GM10266 (cell line): ENCODE measurements around the gene SLC4A9.

Source experiments
- DNase-seq: peaks from one replicate; pipeline ENCODE4 v3.0.0; 2012; ENCODE audit errors: extremely low spot score
- TF ChIP-seq, protein P1 (sequence below): IDR thresholded peaks from 2 replicates; pipeline ENCODE4 v1.5.1; 2012; ENCODE audit warnings: mild to moderate bottlenecking, low read depth; ENCODE audit not compliant: control insufficient read depth, insufficient read depth; ENCODE audit errors: missing control alignments

Gene SLC4A9

DNA sequence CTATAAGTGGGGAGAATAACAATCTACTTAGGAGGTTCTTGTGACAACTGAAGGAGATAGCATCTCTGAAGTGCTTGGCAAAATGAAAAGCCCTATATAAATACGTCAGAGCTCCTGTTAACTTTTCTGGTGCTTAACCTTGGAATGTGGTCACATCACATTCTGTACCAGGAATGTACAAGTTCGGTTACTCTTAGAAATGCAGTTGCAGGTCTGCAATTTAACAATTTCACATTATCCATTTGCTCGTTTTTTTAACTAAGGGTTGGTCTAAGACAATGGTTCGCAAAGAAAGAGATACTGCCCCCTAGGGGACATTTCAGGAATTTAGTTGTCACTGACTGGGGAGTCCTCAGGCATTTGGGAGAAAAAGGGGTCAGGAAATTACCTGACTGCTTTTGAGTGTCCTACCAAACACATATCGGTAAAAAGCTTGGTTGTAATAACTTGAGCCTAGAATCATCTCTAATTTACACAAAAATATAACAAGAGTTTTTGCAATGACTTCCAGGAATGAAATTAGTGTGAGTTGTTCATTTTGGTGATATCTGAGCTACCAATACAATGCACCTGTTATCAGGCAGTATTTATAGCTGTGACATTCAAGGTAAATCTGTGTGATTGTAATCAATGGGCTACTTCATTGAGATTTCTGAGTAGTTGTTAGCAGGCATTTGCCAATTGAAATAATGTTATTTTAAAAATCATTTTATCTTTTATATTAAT is 8.2 kb upstream of the SLC4A9 start:
- TF ChIP-seq, protein P1, sequence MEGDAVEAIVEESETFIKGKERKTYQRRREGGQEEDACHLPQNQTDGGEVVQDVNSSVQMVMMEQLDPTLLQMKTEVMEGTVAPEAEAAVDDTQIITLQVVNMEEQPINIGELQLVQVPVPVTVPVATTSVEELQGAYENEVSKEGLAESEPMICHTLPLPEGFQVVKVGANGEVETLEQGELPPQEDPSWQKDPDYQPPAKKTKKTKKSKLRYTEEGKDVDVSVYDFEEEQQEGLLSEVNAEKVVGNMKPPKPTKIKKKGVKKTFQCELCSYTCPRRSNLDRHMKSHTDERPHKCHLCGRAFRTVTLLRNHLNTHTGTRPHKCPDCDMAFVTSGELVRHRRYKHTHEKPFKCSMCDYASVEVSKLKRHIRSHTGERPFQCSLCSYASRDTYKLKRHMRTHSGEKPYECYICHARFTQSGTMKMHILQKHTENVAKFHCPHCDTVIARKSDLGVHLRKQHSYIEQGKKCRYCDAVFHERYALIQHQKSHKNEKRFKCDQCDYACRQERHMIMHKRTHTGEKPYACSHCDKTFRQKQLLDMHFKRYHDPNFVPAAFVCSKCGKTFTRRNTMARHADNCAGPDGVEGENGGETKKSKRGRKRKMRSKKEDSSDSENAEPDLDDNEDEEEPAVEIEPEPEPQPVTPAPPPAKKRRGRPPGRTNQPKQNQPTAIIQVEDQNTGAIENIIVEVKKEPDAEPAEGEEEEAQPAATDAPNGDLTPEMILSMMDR, result peak; percentile 81
- DNase-seq, result peak; percentile 75

DNA sequence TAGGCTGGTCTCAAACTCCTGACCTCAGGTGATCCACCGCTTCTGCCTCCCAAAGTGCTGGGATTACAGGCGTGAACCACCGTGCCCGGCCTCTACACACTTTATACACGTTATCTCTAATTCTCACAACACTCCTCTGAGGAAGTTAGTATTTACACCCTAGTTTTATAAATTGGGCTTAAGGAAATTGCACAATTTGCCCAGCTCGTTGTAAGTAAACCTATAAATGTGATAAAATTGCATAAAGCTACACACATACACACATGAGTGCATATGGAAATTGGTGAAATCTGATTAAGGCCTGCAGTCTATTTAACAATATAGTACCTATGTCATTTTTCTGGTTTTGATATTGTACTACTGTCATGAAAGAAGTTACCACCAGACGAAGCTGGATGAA is 4.4 kb upstream of the SLC4A9 start:
- TF ChIP-seq, protein P1, result no peak
- DNase-seq, result no peak

DNA sequence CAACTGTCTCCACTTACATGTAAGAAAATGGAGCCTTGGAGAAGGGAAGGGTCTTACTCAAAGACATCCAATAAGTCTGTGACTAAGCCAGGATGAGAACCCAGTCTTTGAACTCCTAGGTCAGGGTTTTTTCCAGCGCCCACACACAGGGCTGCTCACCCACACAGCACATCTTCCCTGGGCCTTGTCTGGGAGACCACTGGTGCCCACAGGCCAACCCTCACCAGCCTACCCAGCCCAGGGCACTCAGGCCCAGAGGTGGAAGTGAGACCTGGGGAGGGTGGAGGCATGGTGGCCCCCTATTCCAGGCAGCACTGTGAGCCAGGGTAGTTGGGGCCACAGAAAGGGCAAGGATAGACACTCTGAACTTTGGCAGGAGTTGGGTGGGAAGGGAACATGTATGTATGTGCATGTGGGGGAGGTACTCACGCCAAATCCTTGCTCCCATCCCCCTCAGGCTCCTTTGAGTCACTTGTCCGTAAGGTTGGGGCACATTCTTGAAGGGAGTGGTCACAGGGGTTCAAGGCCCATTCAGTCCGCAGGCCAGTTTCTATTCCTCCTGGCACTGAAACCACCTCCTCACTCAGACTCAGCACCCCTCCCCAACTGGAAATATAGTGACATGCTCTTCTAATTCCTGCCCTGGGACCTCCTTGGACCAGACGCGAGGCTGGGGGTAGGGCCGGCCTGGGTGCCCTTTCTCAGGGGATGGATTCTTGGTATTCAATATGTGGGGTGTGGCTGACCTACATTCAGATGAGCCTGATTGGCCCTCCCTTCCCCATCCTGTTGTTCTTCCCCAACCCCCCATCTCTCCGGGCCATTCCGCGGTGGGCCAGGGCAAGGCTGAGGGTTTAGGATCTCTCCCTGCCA is 2.9 kb upstream of the SLC4A9 start:
- no peak for DNase-seq
- TF ChIP-seq, protein P1, result no peak

DNA sequence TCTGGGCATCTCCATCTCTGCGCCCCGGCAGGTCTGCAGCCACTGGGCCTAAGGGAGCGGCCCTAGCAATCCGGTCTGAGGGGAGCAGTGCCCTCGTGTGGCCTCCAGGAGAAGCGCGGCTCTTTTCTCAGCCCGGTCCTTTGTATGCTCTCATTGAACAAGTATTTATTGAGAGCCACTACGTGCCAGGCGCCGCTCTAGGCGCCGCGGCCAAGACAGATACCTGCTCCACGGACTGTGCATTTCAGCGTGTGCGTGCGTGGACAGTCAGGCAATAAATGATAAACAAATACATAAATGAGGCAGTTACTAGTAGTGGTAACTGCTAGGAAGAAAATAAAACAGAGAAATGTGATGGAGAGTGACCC is 2.3 kb upstream of the SLC4A9 start:
- DNase-seq, result peak; percentile 84
- TF ChIP-seq, protein P1, result peak; percentile 92

DNA sequence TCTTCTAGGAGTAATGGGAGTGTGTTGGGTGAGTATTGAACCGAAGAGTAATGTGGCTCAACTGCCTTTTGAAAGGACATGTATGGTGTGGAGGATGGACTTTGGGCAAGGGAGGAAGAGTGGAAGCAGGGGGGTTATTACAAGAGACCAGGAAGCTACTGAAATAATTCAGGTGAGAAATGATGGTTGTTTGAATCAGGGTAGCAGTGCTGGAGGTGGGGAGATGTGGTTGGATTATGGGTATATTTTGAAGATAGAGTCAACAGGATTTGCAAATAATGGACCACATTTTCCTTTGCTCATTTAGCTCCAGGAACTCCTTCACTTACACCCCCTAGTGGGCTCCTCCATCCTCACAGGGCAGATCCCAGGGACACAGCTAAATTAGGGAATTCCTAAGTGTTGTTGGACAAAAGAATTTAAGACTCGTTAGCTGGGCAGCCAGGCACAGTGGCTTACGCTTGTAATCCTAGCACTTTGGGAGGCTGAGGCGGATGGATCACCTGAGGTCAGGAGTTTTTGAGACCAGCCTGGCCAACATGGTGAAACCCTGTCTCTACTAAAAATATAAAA is 1.2 kb upstream of the SLC4A9 start:
- DNase-seq, result no peak
- TF ChIP-seq, protein P1, result no peak

DNA sequence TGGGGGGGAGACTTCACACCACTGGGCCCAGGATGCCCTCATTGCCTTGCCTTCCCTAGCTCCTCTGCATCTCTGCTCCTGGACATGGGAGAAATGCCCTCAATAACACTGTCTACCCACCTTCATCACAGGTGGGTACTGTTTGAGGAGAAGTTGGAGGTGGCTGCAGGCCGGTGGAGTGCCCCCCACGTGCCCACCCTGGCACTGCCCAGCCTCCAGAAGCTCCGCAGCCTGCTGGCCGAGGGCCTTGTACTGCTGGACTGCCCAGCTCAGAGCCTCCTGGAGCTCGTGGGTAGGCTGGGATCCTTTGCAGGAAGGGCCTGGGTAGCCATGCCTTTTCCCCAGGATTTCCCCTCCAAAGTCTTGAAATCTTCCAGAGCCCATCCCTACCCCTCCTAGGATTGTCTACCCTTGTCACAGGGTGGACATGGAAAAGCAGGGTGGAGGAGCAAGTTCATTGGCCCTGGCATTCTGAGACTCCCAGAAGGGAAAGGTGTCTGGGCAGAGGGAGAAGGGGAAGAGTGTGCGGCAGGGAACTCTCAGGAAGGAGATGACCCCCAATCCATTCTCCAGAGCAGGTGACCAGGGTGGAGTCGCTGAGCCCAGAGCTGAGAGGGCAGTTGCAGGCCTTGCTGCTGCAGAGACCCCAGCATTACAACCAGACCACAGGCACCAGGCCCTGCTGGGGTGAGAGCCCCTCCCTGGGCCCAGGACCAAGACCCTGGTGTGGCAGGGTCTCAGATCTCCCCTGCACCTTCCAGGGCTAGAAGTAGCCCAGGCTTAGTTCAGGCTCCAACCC is 886 bp downstream of the SLC4A9 start:
- TF ChIP-seq, protein P1, result no peak
- no peak for DNase-seq

DNA sequence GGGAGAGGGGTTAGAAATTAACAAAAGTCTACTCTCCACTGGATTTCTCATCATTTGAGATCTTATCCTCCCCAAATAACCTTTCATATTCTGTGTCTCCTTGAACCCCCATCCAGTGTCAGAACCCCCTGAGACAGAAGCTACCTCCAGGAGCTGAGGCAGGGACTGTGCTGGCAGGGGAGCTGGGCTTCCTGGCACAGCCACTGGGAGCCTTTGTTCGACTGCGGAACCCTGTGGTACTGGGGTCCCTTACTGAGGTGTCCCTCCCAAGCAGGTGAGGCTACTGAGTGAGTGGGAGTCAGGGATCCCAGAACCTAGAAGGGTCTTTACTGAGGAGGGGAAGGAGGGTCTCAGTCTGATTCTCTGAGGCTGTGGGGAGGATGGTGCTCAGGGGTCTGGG is 1.9 kb downstream of the SLC4A9 start:
- no peak for DNase-seq
- TF ChIP-seq, protein P1, result no peak
